Endometrial microvascular endothelial cells (primary cell): ENCODE results near the gene FHIT. TPM values are rescaled to one million over a fixed set of nuclear protein-coding genes. Genes with fewer than 3 reads are reported as not detected.
"Not testable (repeated sequence)": the region's sequence is repeated elsewhere in the genome, so short reads cannot be mapped to it uniquely, and the experiment has no call there.

ENCODE experiments used
- in situ Hi-C: cut with HindIII; loops from 2 replicates; pipeline ENCODE4 v1.10.0; 2017; ENCODE audit warnings: low sequenced_read_pairs, low pct_unique_long_range_greater_than_20kb; ENCODE audit errors: inconsistent ontology term
- total RNA-seq: library from RNA; depleted of rRNA; stranded (reverse); fragments of >200 nt; gene quantifications from one replicate; pipeline ENCODE4 v1.2.3, GENCODE V29; 2015; ENCODE audit errors: inconsistent ontology term

FHIT gene
- total RNA-seq, 1 donor from 2014 or later: 0.19 TPM

DNA sequence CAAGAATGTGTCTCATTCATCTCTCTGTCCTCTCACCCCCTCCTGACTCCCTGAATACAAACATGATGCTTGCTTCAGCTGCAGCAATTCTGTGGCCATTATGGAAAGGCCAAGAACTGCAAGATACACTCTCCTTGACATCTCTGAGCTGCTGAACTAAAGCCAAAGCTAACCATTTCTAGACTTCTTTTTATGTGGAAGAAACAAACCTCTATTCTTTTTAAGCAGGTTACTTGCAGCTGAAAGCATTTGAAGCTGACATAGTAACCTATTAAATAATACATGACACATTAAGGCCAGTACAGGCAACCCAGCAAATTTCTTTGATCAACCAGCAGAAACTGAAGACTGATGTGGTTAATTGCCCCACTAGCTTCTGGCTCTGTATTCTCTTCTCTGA is 17.5 kb downstream of the FHIT start:
- in situ Hi-C loops: no loop called here

DNA sequence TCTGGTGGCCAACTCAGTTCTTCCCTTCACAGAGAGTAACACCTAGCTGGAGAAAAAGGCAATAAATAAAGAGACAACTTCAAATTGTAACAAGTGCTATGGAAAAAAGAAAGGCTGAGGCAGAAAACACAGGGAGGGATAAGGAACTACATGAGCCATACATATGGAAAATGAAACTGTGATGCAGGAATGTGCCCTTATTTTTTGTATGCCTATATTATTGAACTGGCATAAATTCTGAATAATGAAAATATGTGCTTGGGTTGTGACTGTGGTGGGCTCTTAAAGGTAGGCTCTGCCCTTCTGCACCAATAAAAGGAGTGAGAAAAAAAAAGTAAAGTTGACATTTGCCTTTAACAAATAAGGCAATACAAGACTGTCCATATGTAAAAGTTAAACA is 19.6 kb downstream of the FHIT start:
- in situ Hi-C loops: no loop called here

DNA sequence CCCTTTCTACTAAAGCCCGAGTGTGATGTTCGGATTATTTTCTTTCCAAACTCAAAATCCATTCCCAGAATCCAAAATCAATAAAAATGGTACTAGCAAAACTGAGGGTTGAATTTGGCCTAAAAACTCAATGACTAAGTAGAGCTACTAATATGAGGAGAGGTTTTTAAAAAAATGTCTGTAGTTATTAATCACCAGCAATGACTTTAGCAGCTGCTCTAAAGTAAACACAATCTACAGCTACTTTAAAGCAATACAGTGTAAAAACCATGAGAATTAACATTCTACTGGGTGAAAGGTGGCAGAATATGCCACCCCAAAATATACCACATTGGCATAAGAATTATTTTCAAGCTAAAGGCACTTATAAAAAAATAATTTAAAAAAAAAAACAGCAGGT is 23.5 kb downstream of the FHIT start:
- in situ Hi-C loops: no loop called here

DNA sequence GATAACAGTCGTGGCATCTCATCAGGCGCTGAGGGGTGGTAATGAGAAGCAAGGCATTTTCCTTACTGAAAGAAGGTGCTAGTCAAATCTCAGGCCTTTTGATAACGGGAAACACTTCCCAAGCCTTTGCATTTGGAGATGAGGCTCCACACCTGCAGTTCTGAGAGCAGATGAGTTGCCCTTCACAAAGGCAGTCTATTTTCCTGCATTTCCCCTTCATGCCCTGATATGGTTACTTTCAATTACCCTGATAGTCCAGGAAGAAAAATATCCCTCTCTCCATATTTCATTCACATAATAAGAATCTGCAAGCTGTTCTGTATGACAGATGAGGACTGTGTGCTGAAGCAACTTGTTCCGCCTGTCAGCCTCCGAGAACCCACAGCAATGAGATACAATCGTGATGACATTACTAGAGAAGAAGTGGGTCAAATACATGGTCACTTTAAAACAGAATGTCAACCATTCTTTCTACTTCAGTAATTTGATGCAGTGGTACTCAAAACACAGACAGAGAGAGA is 25.0 kb downstream of the FHIT start:
- in situ Hi-C loops: no loop called here

DNA sequence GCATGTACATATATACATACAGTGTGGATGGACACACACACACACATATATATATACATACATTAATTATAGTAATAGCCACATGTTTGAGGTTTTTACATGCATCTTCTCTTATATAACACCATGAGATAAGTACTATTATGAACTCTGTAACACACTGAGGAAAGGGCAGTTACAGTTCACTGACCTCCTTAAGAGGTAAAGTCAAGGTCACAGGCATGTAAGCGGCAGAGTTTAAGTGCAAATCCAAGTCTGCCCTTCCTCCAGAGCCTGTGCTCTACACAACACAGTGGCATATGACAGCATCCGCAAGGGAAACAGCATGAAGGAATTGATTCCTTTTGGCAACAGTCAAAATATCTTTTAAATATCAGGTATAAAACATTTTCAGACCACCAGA is 26.4 kb downstream of the FHIT start:
- in situ Hi-C loops: no loop called here

DNA sequence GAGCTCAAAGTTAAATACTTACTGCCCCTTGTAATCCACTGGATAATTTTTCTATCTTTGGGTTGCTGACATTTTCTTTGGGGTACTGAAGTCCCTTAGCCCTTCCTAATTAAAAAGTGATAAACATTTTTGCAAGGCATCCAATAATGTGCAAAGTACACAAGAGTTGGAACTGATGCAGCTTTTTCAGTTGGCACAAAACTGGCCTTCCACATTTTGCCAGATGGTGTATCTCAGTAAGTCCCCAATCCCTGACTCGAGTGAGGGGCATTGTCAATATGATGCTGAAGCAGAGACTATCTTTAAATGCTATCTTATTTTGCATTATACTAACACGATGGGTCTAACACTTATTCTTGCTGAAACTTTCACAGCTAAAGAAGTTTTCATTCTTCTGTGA is 27.8 kb downstream of the FHIT start:
- in situ Hi-C loops: no loop called here

DNA sequence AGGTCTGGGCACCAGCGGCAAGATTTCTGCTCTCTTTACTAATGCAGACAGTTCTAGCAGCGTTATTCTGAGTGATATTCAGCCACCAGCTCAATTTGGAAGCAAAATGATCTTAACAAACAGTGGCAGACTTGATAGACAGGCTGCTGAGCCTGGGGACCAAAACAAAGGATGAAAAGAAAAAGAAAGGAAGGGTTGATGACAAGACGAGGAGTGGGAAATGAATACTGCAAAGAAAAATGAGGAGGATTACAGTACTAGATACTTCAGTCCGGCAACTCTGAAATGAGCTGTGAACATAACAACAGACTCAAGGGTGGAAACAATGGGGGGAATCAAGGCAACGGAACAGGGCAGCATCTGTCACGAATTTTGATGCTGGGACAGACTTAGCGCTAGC is 28.8 kb downstream of the FHIT start:
- in situ Hi-C loops: no loop called here

DNA sequence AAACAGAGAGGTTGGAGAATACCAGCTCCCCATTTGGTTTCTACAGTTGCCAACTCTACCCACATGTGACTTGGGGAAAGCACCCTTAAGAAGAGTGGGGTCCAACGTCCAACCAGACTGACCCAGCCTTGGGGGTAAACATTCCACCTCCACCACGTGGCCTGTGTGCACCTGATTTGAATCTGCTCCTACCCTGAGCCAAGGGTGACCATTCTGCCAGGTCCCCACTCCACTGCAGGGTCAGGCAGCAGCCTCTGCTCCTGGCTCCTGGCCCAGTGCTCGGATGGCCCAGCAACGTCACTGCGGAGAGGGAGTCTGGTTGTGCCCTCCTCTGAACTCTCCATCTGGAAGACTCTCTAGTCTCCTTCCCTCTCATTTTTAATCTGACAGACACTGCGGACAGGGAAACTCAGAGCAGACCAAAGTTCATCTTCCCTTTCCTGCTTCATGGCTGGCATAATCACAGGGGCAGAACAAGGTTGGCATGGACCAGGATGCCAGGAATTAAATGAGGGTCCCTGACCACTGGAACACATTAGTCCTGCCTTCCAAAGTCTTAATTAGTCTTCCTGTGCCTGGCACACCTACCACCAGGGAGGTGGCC is 29.4 kb downstream of the FHIT start:
- in situ Hi-C loops: no loop called here

DNA sequence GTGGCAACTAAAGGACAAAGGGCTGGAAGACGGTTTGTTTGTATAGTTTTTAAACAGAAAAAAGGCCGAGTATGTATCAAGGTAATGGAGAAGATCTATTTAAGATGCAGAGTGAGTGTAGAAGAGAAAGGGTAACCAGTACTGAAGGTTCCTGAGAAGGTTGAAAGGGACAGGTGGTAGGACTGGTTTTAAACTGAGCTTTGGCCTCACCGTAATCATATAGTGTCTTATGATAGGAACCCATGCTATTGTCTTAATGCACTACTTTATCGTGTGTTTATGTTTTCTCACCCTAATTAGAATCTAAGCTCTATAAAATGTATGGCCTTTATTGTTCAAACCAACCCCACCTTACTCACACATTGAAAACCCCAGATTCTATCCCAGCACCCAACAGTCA is 32.7 kb downstream of the FHIT start:
- in situ Hi-C loops: no loop called here

DNA sequence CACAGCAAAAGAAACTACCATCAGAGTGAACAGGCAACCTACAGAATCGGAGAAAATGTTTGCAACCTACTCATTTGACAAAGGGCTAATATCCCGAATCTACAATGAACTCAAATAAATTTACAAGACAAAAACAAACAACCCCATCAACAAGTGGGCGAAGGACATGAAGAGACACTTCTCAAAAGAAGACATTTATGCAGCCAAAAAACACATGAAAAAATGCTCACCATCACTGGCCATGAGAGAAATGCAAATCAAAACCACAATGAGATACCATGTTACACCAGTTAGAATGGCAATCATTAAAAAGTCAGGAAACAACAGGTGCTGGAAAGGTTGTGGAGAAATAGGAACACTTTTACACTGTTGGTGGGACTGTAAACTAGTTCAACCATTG is 35.1 kb downstream of the FHIT start:
- in situ Hi-C loops: not testable (repeated sequence)

DNA sequence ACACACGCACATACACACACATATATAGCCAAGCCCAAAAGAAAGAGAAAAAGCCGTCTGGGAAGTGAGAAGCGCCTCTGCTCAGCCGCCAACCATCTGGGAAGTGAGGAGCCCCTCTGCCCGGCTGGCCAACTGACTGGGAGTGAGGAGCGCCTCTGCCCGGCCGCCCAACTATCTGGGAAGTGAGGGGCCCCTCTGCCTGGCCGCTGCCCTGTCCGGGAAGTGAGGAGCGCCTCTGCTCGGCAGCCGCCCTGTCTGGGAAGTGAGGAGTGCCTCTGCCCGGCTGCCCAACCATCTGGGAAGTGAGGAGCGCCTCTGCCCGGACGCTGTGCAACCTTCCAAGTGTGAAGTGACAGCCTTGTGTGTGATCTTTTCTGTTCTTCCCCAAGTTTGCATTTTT is 49.2 kb downstream of the FHIT start:
- in situ Hi-C loops: no loop called here

DNA sequence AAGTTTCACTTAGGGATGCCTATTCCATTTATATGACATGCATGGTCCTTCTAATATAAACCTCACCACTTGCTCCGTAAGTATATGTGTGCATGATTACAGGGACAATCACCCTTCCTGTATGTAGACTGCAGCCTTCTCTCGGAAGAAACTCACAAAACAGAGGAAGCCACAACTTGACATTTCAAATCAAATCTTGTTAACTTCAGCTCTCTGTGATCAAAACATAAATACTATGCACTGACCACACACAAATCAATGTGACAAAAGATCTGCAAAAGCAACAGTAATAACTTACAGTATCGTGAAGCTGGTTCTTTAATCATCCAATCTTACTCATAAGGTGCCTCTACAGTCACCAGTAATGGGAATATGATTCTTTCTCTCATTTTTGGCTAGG is 50.2 kb downstream of the FHIT start:
- in situ Hi-C loops: no loop called here

DNA sequence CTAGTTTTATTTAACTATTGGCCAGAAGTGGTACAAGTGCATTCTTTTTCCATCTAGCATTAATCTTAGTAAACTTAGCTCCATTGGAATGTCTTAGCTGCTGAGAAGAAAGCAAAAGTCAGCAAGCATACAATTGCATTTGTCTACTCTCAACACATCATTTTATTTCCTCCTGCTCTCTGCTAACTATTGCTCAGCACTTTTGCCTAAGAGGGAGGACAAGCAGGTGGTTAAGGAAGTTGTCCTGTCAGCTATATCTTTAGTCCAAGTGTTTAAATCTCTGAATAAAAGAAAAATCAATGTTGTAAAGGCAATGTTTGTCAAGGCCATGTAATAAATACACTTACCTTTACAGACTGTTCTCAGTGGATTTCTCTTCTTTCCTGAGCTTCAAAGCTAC is 51.0 kb downstream of the FHIT start:
- in situ Hi-C loops: no loop called here

DNA sequence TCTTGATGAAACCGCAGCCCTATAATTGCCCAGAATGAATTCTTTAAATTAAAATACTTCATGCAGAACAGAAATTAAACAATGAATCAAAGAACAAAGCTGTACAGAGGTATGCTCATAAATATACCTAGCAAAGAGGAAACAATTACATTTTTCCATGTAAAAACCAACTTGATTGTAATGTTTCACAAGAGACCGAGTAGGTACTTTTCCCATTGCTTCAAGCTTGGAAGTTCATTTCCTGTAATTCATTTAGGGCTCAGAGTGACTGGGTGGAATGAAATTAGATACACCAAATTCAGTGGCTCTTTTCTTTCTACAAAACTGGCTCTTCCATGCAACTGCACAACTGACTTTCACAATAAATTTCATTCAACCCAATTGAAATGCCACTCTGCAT is 51.4 kb downstream of the FHIT start:
- in situ Hi-C loops: no loop called here

DNA sequence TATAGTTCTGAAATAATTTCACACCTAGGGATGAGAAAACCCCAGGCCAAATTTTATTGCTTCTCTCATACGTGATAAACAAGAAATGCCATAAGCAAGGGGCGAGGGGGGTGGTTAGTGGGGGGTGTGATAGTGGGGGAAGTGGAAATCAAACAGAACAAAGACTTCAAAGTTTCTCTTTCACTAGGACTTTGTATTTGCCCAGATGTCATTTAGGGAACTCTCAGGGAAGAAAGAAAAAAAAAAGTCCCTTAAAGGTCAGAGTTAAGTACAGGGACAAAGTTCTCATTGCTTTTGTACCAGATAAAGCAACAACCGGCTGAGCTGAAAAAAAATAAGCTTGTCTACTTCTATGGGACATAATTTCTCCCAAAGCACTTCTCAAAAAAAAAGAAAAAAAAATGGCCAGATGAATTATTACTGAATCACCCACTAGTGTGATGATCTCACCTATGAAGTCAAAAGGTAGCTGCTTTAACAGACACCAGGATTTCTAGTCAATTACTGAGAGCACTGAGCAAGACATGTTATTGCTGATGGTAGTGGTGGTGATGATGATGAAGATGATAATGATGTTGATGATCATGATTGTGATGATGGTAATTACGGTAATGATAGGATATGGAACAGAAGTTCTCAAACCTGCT is 56.2 kb downstream of the FHIT start:
- in situ Hi-C loops: no loop called here

DNA sequence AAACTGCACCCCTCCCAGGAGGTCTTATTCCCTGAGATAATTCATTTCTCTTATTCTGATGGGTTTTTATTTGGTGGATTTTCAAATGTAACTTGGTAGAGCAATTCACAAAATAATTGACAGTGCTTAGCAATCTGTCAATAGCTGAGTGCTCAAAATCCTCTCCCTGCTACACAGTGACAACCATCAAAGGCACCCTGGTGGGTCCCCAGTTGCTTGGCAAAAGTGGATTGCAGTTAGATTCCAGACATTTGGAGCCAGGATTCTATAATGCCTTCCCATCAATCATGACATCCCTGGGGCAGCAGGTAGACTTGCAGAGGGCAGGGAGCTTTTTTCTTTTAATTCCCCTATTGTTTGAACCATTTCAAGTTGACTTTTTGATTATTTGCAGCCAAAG is 59.0 kb downstream of the FHIT start:
- in situ Hi-C loops: no loop called here

DNA sequence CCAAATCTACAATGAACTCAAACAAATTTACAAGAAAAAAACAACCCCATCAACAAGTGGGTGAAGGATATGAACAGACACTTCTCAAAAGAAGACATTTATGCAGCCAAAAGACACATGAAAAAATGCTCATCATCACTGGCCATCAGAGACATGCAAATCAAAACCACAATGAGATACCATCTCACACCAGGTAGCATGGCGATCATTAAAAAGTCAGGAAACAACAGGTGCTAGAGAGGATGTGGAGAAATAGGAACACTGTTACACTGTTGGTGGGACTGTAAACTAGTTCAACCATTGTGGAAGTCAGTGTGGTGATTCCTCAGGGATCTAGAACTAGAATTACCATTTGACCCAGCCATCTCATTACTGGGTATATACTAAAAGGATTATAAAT is 61.0 kb downstream of the FHIT start:
- in situ Hi-C loops: not testable (repeated sequence)

DNA sequence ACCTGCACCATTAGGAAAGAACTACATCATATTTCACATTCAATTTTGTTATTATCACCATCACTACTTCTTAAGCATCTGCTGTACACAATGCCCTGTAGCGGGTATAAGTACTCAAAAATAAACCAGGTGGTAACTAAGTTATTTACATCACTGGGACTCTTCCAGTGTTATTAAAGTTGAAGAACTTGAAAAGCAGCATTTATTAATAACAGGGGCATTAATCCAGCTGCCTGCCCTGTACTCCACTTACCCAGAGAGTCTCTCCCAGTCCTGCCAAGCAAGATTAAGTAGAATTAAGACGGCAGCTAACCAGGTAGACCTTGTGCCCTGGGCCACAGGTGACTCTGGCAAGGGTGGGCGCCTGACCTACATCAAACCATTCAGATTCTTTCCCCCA is 65.2 kb downstream of the FHIT start:
- in situ Hi-C loops: no loop called here

DNA sequence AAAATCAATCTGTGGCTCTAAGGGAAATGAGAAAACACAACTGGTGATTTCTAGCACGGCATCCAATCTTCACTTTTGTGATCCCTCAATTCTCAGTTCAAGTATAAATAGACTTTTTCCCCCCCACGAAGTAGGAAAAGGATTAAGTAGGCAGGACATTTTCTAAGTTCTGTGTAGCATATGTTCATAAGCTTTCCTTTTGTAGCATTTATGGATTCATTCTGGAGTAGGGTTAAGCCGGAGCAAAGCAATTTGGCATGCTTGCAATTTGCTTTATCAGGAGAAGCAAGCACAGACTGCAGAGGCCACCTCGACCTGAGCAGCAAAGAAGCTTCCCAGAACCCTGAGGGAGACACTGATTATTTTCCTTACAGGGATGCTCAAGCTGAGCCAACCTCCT is 66.3 kb downstream of the FHIT start:
- in situ Hi-C loops: no loop called here

DNA sequence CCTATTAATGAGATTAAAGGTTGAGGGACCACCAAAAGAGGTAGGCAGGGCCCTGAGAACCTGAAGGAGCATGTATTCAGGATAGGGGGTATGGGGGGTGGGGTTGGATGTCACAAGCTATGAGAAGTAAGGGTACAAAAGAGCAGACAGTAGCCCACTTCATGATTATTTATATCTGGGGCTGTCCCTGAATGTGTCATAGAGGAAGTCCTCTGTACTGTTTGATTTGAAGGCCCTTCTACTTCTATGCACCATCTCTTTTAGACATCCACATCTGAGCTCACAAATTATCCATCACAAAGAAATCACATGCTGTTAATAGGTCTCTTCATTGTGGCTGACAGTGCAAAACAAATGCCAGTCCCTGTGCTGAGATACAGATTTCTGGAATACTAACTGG is 68.6 kb downstream of the FHIT start:
- in situ Hi-C loops: no loop called here

DNA sequence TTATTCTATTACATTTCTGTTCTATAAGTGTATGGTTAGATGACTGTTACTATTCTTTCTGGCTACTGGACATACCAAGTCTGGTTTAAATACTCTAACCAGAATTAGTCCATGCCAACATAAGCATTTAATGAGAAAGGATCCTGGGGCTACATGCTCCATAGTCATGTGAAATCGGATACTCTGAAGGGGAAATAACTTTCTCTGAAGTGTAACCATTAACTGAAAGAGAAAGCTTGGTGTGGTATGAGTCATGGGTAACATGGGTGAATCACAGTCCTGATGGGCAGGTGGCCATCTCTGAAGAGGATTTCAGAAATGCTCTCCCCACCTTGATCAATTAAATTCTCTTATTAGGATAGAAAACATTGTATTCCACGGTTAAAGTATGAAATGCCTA is 69.4 kb downstream of the FHIT start:
- in situ Hi-C loops: no loop called here
